Bronchial epithelial cell (primary cell): ENCODE results near the gene COG2. TPM values are rescaled to one million over a fixed set of nuclear protein-coding genes. Genes with fewer than 3 reads are reported as not detected.

Source experiments
- DNase-seq: peaks from one replicate; pipeline ENCODE4 v3.0.0-alpha.2; 2010; ENCODE audit warnings: low read depth
- FAIRE-seq: peaks from 2 replicates; lab custom pipeline; 2011; peaks lifted over from hg19 to GRCh38; lab: Jason Lieb, UNC
- H3K27me3 ChIP-seq: 2 replicates; pipeline ENCODE4 v1.5.1; 2011; ENCODE audit warnings: low read length; ENCODE audit not compliant: control insufficient read depth, insufficient read depth
- H3K36me3 ChIP-seq: 2 replicates; pipeline ENCODE4 v1.5.1; 2011; ENCODE audit warnings: low read length; ENCODE audit not compliant: control insufficient read depth, insufficient read depth
- H3K4me3 ChIP-seq: 2 replicates; pipeline ENCODE4 v1.5.1; 2011; ENCODE audit warnings: mild to moderate bottlenecking, low read depth, low read length, control low read depth
- CTCF ChIP-seq: IDR thresholded peaks from 2 replicates; pipeline ENCODE4 v1.5.1; 2011; ENCODE audit warnings: mild to moderate bottlenecking, moderate library complexity, low read length, control low read depth, inconsistent platforms; ENCODE audit not compliant: insufficient read depth, severe bottlenecking
- total RNA-seq: library from RNA; depleted of rRNA; stranded (reverse); fragments of >200 nt; gene quantifications from 2 replicates; pipeline ENCODE4 v1.2.1, GENCODE V29; 2014

Gene COG2
- total RNA-seq, 1 donor from 2014 or later, result 16.8 TPM

GRCh38 chr1:230707732-230708630, 65.7 kb downstream of the COG2 start:
- Histone ChIP-seq H3K4me3 (no peak overlapping the region), H3K36me3 (no peaks in the 10 kb centered on the region), H3K27me3 (no peaks in the 10 kb centered on the region)
- no peak for TF ChIP-seq CTCF
- no peak for DNase-seq
- no peak for FAIRE-seq

- Histone ChIP-seq H3K36me3 (no peaks in the 10 kb centered on the region), H3K27me3 (no peaks in the 10 kb centered on the region), H3K4me3 (no peak overlapping the region)
- peak; percentile 22 for DNase-seq
- no peak for TF ChIP-seq CTCF
- no peak for FAIRE-seq
Measured at GRCh38 chr1:230708631-230709580, 66.6 kb downstream of the COG2 start.

- no peaks in the 10 kb centered on the region for H3K36me3 ChIP-seq
- no peak overlapping the region for H3K4me3 ChIP-seq
- H3K27me3 ChIP-seq, result peaks cover 2% of the 10 kb centered on the region
- no peak for TF ChIP-seq CTCF
- DNase-seq (no peak), FAIRE-seq (no peak)
Measured at GRCh38 chr1:230709619-230710542, 67.6 kb downstream of the COG2 start.

- DNase-seq (no peak), FAIRE-seq (no peak)
- Histone ChIP-seq H3K36me3 (no peaks in the 10 kb centered on the region), H3K27me3 (peaks cover 2% of the 10 kb centered on the region), H3K4me3 (no peak overlapping the region)
- TF ChIP-seq CTCF, result no peak
Measured at GRCh38 chr1:230710543-230710904, 68.2 kb downstream of the COG2 start.

- peaks cover 2% of the 10 kb centered on the region for H3K27me3 ChIP-seq
- H3K4me3 ChIP-seq, result no peak overlapping the region
- DNase-seq (peak; percentile 27), FAIRE-seq (no peak)
- no peak for TF ChIP-seq CTCF
- H3K36me3 ChIP-seq, result no peaks in the 10 kb centered on the region
Measured at GRCh38 chr1:230711245-230711644, 69.0 kb downstream of the COG2 start.
